Umbilical cord (tissue), 2 donors: ENCODE measurements around the gene ART1. TPM values are rescaled to one million over a fixed set of nuclear protein-coding genes. Genes with fewer than 3 reads are reported as not detected.
"Not testable (repeated sequence)": the region's sequence is repeated elsewhere in the genome, so short reads cannot be mapped to it uniquely, and the experiment has no call there.

Source experiments
- DNase-seq: peaks from one replicate; pipeline ENCODE4 v3.0.0-alpha.2; 2015; ENCODE audit warnings: low spot score
- total RNA-seq: library from RNA; depleted of rRNA; stranded (reverse); fragments of >200 nt; gene quantifications from one replicate; pipeline ENCODE4 v1.2.3, GENCODE V29; 2014; ENCODE audit warnings: low replicate concordance; ENCODE audit not compliant: insufficient read depth

ART1 gene
- total RNA-seq, 1 donor from 2014 or later = not detected

DNA sequence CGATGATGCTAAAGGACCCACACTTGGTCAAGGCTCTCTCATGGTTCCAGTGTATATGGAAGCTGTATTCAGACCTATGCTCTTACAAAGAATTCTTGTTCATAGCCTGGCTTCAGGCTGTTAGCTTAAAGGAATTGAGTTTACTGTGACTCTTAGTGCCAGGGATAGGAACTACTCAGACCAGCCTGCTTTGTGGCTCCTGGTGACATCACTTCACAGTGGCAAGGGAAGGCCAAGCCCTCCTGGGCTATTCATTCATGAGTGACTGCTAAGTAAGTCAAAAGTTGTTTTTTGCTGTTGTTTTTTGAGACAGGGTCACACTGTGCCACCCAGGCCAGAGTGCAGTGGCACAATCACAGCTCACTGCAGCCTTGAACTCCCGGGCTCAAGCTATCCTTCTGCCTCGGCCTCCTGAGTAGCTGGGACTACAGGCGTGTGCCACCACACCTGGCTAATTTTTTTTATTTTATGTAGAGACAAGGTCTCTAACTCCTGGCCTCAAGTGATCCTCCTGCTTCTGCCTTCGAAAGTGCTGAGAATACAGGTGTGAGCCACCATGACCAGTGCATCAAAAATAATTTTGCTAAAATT, 12.8 kb upstream of the ART1 start:
- no peak for DNase-seq

DNA sequence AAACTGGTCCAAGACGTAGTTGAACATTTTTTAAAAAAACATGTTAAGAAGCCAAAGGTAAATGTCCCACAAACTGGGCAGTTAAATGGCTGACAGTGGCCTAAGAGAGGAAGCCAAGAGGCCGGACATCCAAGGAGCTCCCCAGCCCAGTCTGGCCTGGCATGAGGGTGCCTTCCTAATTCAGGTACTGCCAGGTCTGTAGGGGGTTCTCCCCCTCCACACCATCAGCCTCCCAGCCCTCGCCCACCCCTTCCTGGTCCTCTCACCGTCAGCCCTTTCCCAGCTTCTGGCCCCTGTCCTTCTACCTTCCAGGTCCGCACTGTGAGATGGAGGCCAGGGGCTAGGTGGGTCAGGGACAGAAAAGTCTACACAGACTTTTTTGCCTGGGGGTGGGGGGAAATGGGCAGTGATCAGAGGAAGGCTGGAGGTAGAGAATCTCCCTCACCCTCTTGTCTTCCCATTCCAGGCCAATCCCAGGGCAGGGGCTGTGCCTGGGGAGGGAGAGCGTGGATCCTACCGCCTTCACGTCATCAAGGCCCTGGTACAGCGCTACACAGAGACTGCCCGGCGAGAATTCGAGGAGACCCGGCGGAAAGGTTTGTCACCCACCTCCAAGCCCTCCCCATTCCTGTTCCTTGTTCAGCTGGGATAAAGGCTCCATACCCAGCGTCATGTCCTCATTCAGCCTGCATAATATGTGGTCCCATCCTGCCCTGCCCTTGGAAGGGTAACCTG, 9.1 kb upstream of the ART1 start:
- no peak for DNase-seq

- no peak for DNase-seq
Measured at GRCh38 chr11:3637201-3637600, 7.7 kb upstream of the ART1 start.

DNA sequence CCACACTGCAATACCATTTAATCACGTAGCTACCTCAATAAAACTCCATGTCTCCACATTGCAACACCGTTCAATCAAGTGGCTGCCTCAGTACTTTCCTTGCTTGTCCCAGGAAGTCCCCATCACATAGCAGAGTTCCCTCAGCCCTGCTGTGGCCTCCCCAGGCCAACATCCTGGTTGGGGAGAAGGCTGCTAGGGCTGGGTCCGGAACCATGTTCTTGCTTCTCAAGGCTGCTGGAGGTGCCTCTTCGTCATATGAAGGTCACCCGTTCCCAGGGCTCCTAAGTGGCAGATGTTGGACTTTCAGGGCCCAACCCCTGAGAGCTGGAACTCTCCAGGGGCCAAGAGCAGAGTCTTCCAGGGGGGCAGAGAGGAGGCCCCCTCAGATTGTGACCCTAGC, 6.4 kb upstream of the ART1 start:
- DNase-seq = no peak

GRCh38 chr11:3639841-3640240, 5.1 kb upstream of the ART1 start:
- DNase-seq = no peak

GRCh38 chr11:3641191-3641590, 3.7 kb upstream of the ART1 start:
- no peak for DNase-seq

DNA sequence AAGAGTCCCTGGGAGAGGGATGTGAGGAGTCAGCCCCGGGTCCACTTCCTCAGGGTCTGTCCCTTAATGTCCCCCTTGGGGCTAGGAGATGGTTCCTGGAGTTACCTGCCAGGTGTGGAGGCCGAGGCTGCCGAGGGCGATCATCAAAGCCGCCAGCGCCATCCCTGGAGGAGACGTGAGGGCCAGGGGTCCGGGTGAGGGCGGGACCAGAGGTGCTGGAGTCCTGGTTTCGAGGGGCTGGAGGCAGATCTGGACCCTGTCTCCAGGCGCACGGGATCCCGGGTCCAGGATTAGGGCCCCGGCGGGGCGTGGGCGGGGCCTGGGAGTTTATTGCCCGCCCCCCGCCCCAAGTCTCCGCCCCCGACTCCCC, 3.2 kb upstream of the ART1 start, which contains the start of gene ART5:
Gene ART5 (minus strand): TSS at position 292 of the 370 bp plus-strand sequence. CDS start 130 bp downstream, at position 162.
- DNase-seq = no peak

DNA sequence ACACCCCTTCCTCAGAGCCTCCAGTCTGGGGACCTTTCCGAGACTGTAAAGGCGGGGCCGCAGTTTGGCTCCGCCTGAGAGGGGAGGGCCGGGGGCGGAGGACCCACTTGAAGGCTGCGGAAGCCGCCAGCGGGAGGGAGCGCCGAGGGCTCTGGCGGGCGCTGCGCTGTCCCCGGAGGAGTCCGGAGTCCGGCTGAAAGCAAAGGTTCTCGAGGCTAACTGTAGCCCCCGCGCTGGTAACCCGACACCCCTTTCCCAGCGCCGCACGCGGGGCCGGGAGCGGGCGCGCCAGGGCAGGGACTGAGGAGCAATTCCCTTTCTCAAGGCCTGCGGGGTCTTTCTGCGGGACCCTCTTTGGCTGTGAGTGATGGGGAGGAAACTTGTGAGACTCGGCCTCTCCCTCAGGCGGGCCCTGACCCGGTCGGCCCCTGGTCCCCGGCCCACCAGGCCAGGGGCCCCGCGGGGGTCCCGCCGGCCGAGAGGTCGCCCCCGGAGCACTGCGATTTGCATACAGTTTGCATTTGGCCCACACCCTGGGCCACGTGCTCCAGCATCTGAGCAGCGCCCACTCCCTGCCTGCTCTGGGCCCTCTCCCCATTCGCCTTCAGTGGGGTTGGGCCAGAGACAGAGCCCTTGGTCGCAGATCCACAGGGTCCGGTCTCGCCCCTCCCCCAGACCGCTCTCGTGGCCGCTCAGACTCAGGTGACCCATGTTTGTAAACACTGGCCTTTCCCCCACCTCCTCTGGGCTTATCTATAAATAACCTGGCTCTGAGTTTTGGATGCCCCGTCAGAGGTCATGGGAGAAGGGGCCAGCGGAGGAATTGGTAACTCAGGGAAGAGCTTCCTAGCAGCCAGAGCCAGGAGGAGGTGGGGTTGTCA, 2.6 kb upstream of the ART1 start:
- DNase-seq = peak; percentile 78

- DNase-seq = peak; percentile 21
Measured at GRCh38 chr11:3643102-3643546, 1.8 kb upstream of the ART1 start.

- DNase-seq = no peak
Measured at GRCh38 chr11:3645552-3645951, 624 bp downstream of the ART1 start.

- DNase-seq = not testable (repeated sequence)
Measured at GRCh38 chr11:3648843-3649242, 3.9 kb downstream of the ART1 start.

DNA sequence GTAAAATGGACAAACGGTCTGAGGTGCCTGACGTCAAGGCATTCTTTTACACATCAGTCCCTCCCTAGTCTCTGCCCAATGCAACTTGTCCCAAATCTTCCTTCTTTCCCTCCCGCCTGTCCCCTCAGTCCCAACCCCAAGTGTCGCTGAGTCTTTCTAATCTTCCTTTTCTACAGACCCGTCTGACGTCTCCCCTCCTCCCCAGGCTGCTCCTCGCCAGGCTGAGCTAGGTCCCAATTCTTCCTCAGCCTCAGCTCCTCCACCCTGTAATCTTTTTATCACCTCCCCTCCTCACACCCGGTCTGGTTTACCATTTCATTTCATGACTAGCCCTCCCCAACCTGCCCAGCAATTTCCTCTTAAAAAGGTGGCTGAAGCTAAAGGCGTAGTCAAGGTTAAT, 4.4 kb downstream of the ART1 start:
- DNase-seq = not testable (repeated sequence)

DNA sequence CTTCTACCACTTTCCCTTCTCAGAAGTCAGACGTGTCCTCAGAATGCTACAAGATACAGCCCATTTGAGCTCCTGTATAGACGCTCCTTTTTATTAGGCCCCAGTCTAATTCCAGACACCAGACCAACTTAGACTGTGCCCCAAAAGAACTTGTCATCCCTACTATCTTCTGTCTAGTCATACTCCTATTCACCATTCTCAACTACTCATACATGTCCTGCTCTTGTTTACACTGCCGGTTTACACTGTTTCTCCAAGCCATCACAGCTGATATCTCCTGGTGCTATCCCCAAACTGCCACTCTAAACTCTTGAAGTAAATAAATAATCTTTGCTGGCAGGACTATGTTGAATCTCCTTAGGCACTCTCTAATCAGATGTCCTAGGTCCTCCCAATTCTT, 7.6 kb downstream of the ART1 start:
- not testable (repeated sequence) for DNase-seq

GRCh38 chr11:3655547-3655946, 10.6 kb downstream of the ART1 start:
- no peak for DNase-seq

DNA sequence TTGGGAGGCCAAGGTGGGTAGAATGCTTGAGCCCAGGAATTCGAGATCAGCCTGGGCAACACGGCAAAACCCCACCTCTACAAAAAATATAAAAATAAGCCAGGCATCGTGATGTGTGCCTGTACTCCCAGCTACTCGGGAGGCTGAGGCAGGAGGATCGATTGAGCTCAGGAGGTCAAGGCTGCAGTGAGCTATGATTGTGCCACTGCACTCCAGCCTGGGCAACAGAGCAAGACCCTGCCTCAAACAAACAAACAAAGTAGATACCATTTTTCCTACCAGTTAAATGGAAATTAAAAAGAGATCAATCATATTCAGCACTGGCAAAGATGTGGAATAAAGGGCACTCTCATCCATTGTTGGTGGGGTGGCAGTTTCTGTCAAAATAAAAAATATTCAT, 12.4 kb downstream of the ART1 start:
- not testable (repeated sequence) for DNase-seq

DNA sequence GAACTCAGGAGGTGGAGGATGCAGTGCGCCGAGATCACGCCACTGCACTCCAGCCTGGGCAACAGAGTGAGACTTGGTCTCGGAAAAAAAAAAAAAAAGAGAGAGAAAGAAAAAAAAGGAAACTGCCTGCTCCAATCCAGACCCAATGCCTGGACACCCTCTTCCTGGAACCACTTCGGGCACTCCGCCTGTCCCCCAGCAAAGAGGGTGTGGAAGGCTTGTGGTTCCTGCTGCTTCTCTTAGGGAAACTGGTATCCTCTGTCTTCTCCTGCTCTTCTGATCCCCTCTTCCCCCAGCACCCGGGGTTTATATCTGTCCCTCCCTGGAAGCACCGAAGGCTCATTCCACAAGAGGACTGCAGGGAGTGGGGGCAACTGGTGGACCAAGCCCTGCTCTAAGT, 13.3 kb downstream of the ART1 start:
- no peak for DNase-seq

- no peak for DNase-seq
Measured at GRCh38 chr11:3659595-3660515, 14.9 kb downstream of the ART1 start.

- DNase-seq = no peak
Measured at GRCh38 chr11:3660960-3661359, 16.0 kb downstream of the ART1 start.

DNA sequence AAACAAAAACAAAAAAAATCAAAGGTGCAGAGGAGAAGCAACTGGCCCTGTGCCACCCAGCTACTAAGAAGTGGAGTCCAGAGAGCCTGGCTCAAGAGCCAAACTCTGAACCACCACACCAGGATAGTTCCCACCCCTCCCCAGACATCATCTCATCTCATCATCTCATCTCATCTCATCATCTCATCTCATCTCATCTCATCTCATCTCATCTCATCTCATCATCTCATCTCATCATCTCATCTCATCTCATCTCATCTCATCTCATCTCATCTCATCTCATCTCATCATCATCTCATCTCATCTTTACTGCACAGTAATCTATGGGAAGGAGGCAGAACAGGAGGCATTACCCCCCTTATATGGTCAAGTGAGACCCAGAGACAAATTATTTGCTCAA, 17.9 kb downstream of the ART1 start:
- DNase-seq = no peak

DNA sequence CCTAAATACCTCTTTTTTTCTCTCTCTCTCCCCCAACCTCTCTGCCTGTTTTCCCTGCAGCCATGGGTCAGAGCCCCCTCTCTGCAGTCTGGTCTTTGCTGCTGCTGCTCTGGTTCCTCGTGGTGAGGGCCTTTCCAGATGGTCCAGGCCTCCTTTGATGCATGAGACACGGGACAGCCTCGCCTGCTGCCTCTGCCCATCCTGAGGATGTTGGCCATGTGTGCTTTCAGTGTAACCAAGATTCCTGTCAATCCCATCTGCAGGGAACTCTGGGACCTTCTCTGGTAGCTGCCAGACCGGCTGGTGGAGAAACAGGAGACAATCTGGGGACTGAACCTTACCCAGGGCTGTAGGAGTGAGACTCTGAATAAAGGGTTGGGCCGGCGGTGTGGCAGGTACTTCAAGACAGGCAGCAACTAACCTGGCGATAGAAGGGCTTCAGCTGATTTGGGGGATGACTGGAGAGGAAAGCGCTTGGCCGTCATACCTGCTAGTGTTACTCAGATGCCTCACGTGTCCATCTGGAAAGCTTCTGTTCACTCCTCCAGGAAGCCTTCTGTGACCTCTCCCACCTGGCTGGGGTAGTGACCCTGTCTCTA, 19.2 kb downstream of the ART1 start:
- DNase-seq = no peak
